Stimulated activated CD8-positive, alpha-beta memory T cell treated with anti-CD3 and anti-CD28 coated beads, Interleukin-4, amount 100 ng/mL, for 4 hours (primary cell): ENCODE results near the gene RNF26.
A peak's percentile ranks its signal among the peaks of the same experiment; 100 is the strongest.

Experiments used
- DNase-seq, 2 donors: peaks; one replicate each; pipeline ENCODE4 v3.0.0-alpha.2; 2020; ENCODE audit warnings: low read depth in 2 of 2, low spot score in 1 of 2

Gene RNF26

GRCh38 chr11:119350302-119350701, 16.0 kb downstream of the RNF26 start:
- no peak for DNase-seq

- no peak for DNase-seq
Measured at GRCh38 chr11:119351232-119351631, 16.9 kb downstream of the RNF26 start.

GRCh38 chr11:119352857-119353260, 18.5 kb downstream of the RNF26 start:
- no peak for DNase-seq

- DNase-seq = no peak
Measured at GRCh38 chr11:119355091-119355843, 20.9 kb downstream of the RNF26 start.

- DNase-seq = peak; percentile 33 to 44
Measured at GRCh38 chr11:119356349-119357031, 22.2 kb downstream of the RNF26 start.

GRCh38 chr11:119357074-119357473, 22.7 kb downstream of the RNF26 start:
- DNase-seq = no peak

- no peak for DNase-seq
Measured at GRCh38 chr11:119359365-119360214, 25.3 kb downstream of the RNF26 start.

- DNase-seq = no peak
Measured at GRCh38 chr11:119361056-119361787, 26.9 kb downstream of the RNF26 start.

- no peak for DNase-seq
Measured at GRCh38 chr11:119361941-119362725, 27.8 kb downstream of the RNF26 start.

GRCh38 chr11:119362741-119363080, 28.4 kb downstream of the RNF26 start:
- no peak for DNase-seq

- no peak for DNase-seq
Measured at GRCh38 chr11:119363081-119363850, 28.9 kb downstream of the RNF26 start.

GRCh38 chr11:119363851-119364590, 29.7 kb downstream of the RNF26 start:
- DNase-seq = peak; percentile 18 to 24

GRCh38 chr11:119365071-119365591, 30.8 kb downstream of the RNF26 start:
- no peak for DNase-seq

GRCh38 chr11:119366690-119367620, 32.6 kb downstream of the RNF26 start:
- DNase-seq = no peak

- no peak for DNase-seq
Measured at GRCh38 chr11:119367661-119368120, 33.4 kb downstream of the RNF26 start.

GRCh38 chr11:119368121-119369034, 34.1 kb downstream of the RNF26 start:
- DNase-seq = no peak
